ENCODE data around the gene COL8A1.

GRCh38 chr3:99637368-99638111 lies 854 bp upstream of the COL8A1 start:
- TF ChIP-seq CTCF (IDR thresholded peaks at IDR 0.05), result no peak
- TF ChIP-seq POLR2A (IDR thresholded peaks at IDR 0.05; ENCODE audit: low read depth), result no peak
- TF ChIP-seq EP300 (IDR thresholded peaks at IDR 0.05), result no peak
- TF ChIP-seq POLR2AphosphoS5 (IDR thresholded peaks at IDR 0.05), result peak in 1 of 2 donors; percentile 41

Measured in esophagus muscularis mucosa (tissue), 4 donors.